Endodermal cell (in vitro differentiated cells): ENCODE measurements around the gene SLC45A1. TPM values are rescaled to one million over a fixed set of nuclear protein-coding genes. Genes with fewer than 3 reads are reported as not detected.

Experiments
- DNase-seq: peaks from one replicate; pipeline ENCODE4 v3.0.0-alpha.2; 2017
- H3K27ac ChIP-seq: 2 replicates; pipeline ENCODE4 v1.5.1; 2013; ENCODE audit warnings: mild to moderate bottlenecking, low read depth, low read length, moderate library complexity
- H3K27me3 ChIP-seq: 2 replicates; pipeline ENCODE4 v1.6.1; 2013; ENCODE audit warnings: mild to moderate bottlenecking, low read length, moderate library complexity; ENCODE audit not compliant: insufficient read depth, control insufficient read depth, poor library complexity, severe bottlenecking
- H3K36me3 ChIP-seq: 2 replicates; pipeline ENCODE4 v1.7.0; 2013; ENCODE audit warnings: mild to moderate bottlenecking, low read length, moderate library complexity; ENCODE audit not compliant: control insufficient read depth, insufficient read depth
- H3K4me1 ChIP-seq: one replicate; pipeline ENCODE4 v1.7.0; 2013; ENCODE audit warnings: low read length; ENCODE audit not compliant: control insufficient read depth, insufficient read depth
- H3K4me3 ChIP-seq: 2 replicates; pipeline ENCODE4 v1.5.1; 2013; ENCODE audit warnings: mild to moderate bottlenecking, low read length, moderate library complexity
- H3K9ac ChIP-seq: 2 replicates; pipeline ENCODE4 v1.6.1; 2013; ENCODE audit warnings: mild to moderate bottlenecking, low read length, moderate library complexity; ENCODE audit not compliant: poor library complexity, severe bottlenecking; ENCODE audit errors: extremely low read depth
- H3K9me3 ChIP-seq: 2 replicates; pipeline ENCODE4 v1.6.1; 2013; ENCODE audit warnings: mild to moderate bottlenecking, low read length, moderate library complexity; ENCODE audit not compliant: control insufficient read depth
- H3K27ac Mint-ChIP-seq: 2 replicates; pipeline ENCODE4 v1.8.0; 2020; ENCODE audit warnings: mixed read lengths
- H3K27me3 Mint-ChIP-seq: 2 replicates; pipeline ENCODE4 v1.8.0; 2021; ENCODE audit warnings: mild to moderate bottlenecking, mixed read lengths; ENCODE audit not compliant: insufficient read depth
- H3K36me3 Mint-ChIP-seq: 2 replicates; pipeline ENCODE4 v1.8.0; 2020; ENCODE audit warnings: low read depth, mixed read lengths
- H3K4me1 Mint-ChIP-seq: 2 replicates; pipeline ENCODE4 v1.8.0; 2020; ENCODE audit warnings: mixed read lengths
- H3K4me3 Mint-ChIP-seq: 2 replicates; pipeline ENCODE4 v1.8.0; 2020; ENCODE audit warnings: mild to moderate bottlenecking, moderate library complexity, mixed read lengths
- H3K9me3 Mint-ChIP-seq: 2 replicates; pipeline ENCODE4 v1.8.0; 2020; ENCODE audit warnings: mild to moderate bottlenecking, mixed read lengths
- CTCF ChIP-seq: fragments of 200-600 bp; sonication (generic); conservative IDR thresholded peaks from 2 replicates; pipeline ENCODE4 v1.5.0; 2021; ENCODE audit warnings: antibody characterized with exemption, mild to moderate bottlenecking
- WGBS, 2 experiments: methylation state at CpG; one replicate each; pipeline versions ENCODE4 v1.1.5 to v1.1.7; 2013; ENCODE audit warnings: missing lambda C conversion rate in 2 of 2, mixed read lengths in 1 of 2; ENCODE audit not compliant: insufficient coverage in 1 of 2, insufficient read length in 1 of 2; 5-methylcytosine and 5-hydroxymethylcytosine counted together
- total RNA-seq, 2 donors: library from RNA; stranded (reverse); fragmentation: NEBNext Ultra II Directional in 1 of 2; extraction: Animal tissue kit (Norgen Biotek cat#: 25700) in 1 of 2; gene quantifications; 2 replicates in 1 of 2; 3 replicates in 1 of 2; pipeline ENCODE4 v1.2.1, GENCODE V29; 2021

SLC45A1 gene
- total RNA-seq, 2 donors from 2014 or later: 0.42 TPM; not detected in 1

- Histone ChIP-seq H3K4me3 (no peak overlapping the region), H3K36me3 (no peaks in the 10 kb centered on the region), H3K9me3 (no peaks in the 10 kb centered on the region), H3K27ac (no peak overlapping the region), H3K9ac (no peak overlapping the region), H3K4me1 (no peaks in the 10 kb centered on the region), H3K27me3 (no peaks in the 10 kb centered on the region)
- Mint-ChIP-seq H3K27me3 (no peaks in the 10 kb centered on the region), H3K36me3 (no peaks in the 10 kb centered on the region), H3K4me3 (no peak overlapping the region), H3K4me1 (no peaks in the 10 kb centered on the region), H3K27ac (no peak overlapping the region), H3K9me3 (no peaks in the 10 kb centered on the region)
- 95% methylated on average over 11 to 14 of the region's 14 CpGs for WGBS, 2 experiments
- no peak for TF ChIP-seq CTCF
- no peak for DNase-seq
Measured at GRCh38 chr1:8329858-8330257, 11.9 kb downstream of the SLC45A1 start.

- Mint-ChIP-seq H3K27me3 (no peaks in the 10 kb centered on the region), H3K27ac (no peak overlapping the region), H3K4me3 (no peak overlapping the region), H3K4me1 (no peaks in the 10 kb centered on the region), H3K9me3 (no peaks in the 10 kb centered on the region), H3K36me3 (no peaks in the 10 kb centered on the region)
- no peak for TF ChIP-seq CTCF
- no peaks in the 10 kb centered on the region for H3K36me3 ChIP-seq
- no peaks in the 10 kb centered on the region for H3K27me3 ChIP-seq
- 94 to 95% methylated on average over 43 to 47 of the region's 47 CpGs for WGBS, 2 experiments
- no peak overlapping the region for H3K9ac ChIP-seq
- no peak overlapping the region for H3K27ac ChIP-seq
- no peaks in the 10 kb centered on the region for H3K9me3 ChIP-seq
- no peak for DNase-seq
- no peaks in the 10 kb centered on the region for H3K4me1 ChIP-seq
- H3K4me3 ChIP-seq: no peak overlapping the region
Measured at GRCh38 chr1:8330271-8331125, 12.6 kb downstream of the SLC45A1 start.

DNA sequence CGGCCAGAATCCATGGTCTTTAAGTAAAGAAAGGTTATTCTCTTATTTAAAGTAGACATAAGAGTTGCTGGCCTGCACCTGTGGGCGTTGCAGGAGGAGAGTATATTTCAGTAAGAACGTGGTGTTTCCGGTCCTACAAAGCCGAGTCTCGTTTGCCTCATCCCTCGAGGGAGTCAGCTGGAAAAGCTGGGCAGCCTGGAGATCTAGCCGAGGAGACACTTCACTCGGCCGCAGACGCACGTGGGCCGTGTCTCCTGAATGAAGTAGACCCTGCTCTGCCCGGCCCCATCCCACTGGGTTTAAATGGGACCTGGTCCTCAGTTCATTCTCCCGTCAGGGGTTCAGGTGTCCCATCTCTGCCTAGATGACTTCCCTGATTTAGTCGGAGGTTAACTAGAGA is 14.9 kb downstream of the SLC45A1 start:
- H3K36me3 Mint-ChIP-seq: no peaks in the 10 kb centered on the region
- no peak for DNase-seq
- no peak for TF ChIP-seq CTCF
- no peaks in the 10 kb centered on the region for H3K9me3 ChIP-seq
- H3K4me1 Mint-ChIP-seq: no peaks in the 10 kb centered on the region
- no peak overlapping the region for H3K27ac ChIP-seq
- 89 to 96% methylated on average over 14 to 16 of the region's 16 CpGs for WGBS, 2 experiments
- H3K9ac ChIP-seq: no peak overlapping the region
- peaks cover 4% of the 10 kb centered on the region for H3K9me3 Mint-ChIP-seq
- H3K27me3 ChIP-seq: no peaks in the 10 kb centered on the region
- no peaks in the 10 kb centered on the region for H3K36me3 ChIP-seq
- H3K27me3 Mint-ChIP-seq: no peaks in the 10 kb centered on the region
- no peak overlapping the region for H3K4me3 ChIP-seq
- H3K27ac Mint-ChIP-seq: no peak overlapping the region
- H3K4me3 Mint-ChIP-seq: no peak overlapping the region
- H3K4me1 ChIP-seq: no peaks in the 10 kb centered on the region
